Activated T-cell treated with anti-CD3 and anti-CD28 coated beads, Interleukin-2, amount 50 U/mL, for 48 hours (primary cell): ENCODE results near the gene SLCO2B1.

Experiments
- DNase-seq, 2 experiments: peaks; one replicate each; pipeline ENCODE4 v3.0.0-alpha.2; 2020

The SLCO2B1 gene

DNA sequence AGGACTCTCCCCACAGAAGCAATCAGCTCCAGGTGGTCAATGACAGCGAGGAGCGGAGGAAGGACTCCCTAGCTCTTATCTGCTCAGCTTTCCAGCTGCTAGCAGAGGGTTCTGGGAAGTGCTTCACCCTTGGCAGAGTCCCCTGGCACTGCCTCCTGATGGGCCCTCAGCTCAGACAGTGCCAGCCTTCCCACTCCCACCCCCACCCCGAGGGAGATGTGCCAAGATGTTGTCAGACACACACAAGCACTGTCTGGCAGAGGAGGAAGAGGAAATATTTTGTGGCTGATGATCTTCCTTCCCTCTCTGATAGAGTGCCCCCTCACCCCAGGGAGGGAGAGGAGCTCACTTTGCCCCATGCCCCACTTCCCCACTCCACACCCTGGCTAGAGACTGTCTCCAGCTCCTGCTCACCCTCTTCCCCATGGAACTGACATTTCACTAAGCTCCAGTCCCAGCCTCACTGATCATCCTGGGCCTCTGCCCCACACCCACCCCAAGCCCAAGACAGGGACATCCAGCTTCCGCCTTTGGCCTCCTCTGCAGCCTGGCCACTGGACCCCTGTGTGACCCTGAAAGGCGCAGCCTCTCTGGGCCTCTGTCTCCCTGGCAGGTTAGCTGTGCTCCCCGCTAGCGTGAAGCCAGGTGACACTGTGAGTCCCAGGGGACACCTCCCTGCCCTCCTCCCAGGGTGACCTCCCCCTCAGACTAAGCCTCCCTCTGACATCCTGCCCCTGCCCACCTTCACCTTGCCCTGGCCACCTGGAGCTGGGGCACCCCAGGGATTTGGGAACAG lies 44.5 kb downstream of the SLCO2B1 start:
- DNase-seq, result no peak

DNA sequence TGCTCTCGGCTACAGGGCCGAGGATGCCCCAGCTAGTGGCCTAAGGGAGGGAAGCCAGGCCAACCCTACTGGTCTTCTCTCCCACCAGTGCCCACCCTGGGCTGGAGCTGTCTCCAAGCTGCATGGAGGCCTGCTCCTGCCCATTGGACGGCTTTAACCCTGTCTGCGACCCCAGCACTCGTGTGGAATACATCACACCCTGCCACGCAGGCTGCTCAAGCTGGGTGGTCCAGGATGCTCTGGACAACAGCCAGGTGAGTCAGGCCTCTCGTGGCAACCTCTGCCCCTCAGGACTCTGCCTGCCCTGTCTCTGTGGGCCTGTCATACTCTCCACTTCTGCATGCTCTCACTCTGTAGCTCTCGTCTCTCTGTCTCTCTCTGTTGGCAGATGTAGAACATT lies 45.5 kb downstream of the SLCO2B1 start:
- no peak for DNase-seq

- DNase-seq, result no peak
Observed at GRCh38 chr11:75197512-75198277, 46.8 kb downstream of the SLCO2B1 start.

GRCh38 chr11:75198278-75198973 lies 47.5 kb downstream of the SLCO2B1 start:
- DNase-seq, result no peak

GRCh38 chr11:75199412-75199955 lies 48.6 kb downstream of the SLCO2B1 start:
- DNase-seq, result no peak

GRCh38 chr11:75200051-75200450 lies 49.1 kb downstream of the SLCO2B1 start:
- DNase-seq, result no peak

- no peak for DNase-seq
Observed at GRCh38 chr11:75200531-75200930, 49.6 kb downstream of the SLCO2B1 start.

- no peak for DNase-seq
Observed at GRCh38 chr11:75201771-75202170, 50.9 kb downstream of the SLCO2B1 start.

DNA sequence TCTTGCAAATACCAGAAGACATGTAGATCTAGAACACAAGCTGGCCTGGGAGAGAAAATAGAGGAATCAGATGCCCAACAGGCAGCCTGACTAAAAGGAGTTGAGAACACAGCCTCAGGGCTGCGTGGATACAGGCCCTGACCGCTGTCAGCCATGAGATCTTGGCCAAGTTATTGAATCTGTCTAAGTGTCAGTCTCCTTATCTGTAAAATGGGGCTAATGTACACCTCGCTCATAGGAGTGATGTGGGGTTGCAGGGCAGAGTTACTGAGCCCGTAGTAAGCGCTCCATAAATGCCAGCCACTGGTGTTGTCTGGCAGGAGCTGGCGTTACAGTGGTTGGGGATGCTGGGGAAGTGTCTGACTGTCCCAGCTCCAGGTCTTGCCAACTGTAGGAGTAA lies 51.3 kb downstream of the SLCO2B1 start:
- DNase-seq, result no peak

DNA sequence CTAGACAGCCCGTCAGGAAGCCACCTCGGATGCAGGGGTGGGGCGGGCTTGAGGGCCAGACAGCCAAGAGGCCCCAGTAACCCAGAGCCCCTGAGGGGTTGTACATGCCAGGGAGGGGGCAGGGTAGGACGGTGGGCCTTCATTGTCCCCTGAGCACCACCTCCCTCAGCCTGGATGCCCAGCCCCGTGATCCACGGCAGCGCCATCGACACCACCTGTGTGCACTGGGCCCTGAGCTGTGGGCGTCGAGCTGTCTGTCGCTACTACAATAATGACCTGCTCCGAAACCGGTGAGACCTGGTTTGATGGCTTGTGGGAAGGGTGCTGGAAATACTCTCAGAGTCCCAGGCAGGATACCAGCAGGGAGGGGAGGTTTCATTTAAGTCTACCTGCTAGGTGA lies 52.2 kb downstream of the SLCO2B1 start:
- DNase-seq, result no peak

- no peak for DNase-seq
Observed at GRCh38 chr11:75203641-75204011, 52.7 kb downstream of the SLCO2B1 start.

- DNase-seq, result no peak
Observed at GRCh38 chr11:75204012-75204674, 53.2 kb downstream of the SLCO2B1 start.

DNA sequence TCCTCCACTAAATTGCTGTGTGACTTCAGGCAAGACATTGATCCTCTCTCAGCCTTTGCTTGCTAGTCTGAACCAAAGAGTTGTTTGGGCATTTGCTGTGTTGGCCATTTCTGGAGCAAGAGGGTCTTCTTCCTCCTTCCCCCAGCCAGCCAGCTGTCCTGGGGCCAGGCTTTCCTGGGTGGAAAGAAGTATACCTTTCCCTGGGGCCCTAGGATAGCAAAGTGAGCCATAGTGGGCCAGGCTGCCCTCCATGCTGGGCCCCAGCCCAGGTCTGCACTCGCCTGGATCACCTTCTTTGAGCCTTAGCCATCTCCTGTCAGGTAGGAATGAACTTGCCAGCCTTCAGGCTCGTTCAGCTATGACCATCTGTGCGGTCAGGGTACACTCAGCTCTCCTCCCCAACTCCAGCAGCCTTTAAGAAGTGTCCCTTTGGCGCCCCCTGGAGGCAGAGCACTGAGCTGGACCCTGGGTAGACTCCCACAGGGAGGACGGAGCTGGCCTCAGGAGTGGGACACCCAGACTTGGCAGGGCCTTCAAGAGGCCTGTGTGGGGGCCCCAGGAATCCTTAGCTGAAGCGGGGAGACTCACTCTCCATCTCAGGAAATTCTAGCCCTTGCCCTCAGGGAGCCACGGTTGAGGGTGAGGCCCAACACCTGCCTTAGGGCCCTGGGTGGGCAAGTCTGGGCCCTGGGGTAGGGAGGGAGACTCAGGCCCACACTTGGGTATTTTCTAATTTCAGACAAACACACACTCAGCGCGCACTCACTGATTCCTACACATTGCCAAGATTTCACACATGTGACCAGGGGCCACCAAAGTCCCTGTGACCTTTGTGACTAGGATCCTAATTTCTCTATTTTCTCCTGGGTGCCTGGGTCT lies 54.0 kb downstream of the SLCO2B1 start:
- peak; percentile 90 to 91 for DNase-seq

DNA sequence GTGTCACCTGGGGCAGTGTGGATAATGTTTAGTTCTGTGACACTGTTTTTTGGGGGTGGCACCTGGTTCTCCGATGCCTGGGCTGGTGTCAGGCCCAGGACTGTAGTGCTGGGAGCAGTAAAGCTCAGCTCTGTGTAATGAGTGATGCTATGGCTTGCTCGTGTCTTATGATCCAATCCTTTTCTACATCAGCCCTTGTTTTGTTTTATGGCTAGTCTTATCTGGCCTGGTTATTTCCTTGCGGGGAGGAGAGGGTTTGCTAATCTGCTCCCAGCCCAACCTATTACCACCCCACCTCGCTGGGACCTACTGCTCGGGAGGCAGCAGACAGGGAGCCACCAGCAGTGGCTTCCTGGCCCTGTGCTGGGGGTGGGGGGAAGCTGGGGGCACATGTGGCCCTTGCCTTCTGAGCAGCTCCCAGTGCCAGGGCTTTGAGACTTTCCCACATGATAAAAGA lies 54.7 kb downstream of the SLCO2B1 start:
- DNase-seq, result no peak

DNA sequence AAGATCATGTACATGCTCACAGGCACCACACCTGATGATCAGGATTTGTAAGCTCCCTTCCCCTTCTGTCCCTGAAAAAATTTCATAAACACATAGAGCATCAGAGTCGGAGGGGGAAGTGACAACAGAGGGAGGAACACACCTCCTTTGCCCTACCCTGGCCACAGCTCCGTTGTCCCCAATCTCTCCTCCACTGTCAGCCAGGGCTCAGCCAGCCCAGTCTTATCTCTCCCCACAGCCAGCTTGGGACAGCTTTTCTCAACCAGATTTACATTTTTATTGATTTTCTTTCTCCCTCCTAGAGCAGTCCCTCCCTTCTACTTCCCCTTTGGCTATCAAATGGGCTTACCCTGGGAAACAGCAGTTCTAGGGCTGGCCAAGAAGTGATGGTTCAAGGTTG lies 57.5 kb downstream of the SLCO2B1 start:
- no peak for DNase-seq

- DNase-seq, result no peak
Observed at GRCh38 chr11:75212411-75212810, 61.5 kb downstream of the SLCO2B1 start.

- peak; percentile 79 to 83 for DNase-seq
Observed at GRCh38 chr11:75214411-75214821, 63.5 kb downstream of the SLCO2B1 start.

DNA sequence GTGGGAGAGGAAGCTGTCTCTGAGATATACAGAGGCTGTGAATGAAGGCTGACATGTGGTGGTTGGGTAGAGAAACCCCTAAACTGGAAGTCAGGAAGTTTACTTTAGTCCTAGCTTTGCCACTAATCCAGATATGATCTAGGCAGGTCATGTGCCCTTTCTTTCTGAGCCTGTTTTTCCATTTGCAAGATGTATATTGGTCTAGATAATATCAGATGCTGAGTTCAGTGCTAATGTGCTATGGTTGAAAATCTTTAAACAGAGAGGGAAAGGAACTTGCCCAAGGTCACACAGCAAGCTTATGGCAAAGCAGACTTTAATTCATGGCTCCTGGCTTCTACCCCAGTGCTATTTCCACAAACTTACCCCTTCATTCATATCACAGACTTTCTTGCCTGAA lies 63.9 kb downstream of the SLCO2B1 start:
- no peak for DNase-seq

DNA sequence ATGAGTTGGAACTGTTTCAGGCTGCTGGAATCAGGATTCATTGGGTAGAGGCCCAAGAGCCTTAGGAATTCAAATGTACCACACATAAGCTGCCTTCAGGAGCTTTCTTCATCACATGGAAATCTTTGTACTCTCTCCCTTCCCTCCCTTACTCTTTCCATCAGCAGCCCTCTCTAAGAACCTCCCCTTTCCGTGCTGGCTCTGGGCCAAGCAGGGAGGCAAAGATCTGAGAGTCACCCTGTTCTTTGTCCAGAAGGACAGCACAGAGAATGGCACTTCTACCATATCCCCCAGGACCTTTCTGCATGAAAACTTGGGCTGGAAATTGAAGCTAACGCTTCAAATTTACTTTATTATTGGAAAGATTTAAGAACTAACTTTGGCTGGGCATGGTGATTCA lies 69.0 kb downstream of the SLCO2B1 start:
- DNase-seq, result no peak

DNA sequence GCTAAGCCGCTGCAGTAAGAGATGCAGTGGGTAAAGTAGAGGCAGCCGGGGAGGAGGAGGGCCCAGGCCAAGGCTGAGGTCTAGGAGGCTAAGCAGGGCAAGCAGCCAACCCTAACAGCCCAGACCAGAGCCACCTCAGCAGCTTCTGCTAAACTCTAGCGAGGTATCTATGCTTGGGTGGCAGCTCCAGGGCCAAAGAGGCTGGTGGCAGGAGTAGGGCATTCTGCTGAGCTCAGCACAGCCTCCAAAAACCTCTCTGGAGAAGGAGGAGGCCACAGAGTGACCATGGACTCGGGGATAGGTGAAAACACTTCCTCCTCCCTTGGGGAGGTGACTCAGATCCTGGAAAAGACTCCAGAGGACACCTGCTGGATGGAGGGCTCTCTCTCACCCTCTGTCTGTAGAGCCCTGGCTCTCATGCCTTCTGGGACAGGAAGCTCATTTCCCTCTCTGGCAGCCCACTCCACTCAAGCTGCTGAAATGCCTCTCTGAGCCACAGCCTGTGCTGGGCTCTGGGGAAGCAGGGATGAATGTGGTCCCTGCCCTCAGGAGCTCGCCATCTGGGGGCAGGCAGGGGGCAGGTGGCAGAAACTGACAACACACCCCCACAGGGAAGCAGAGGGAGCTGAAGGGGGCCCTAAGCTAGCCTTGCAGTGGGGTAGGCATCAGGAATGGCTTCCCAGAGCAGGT lies 73.2 kb downstream of the SLCO2B1 start:
- DNase-seq, result no peak

DNA sequence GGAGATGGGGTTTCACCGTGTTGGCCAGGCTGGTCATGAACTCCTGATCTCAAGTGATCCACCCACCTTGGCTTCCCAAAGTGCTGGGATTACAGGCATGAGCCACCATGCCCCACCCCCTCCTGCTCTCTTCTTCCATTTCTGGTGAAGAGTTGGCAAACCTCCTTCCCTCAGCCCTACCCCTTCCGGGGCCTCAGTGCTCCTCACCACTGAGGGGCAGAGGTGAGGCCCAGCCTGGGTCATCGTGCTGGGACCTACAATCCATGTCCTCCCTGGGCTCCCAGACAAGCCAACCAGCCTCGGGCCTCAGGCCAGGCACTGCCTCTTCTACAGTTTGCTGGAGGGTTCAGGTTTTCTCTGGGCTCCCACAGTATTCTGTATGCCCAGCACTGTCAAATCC lies 74.9 kb downstream of the SLCO2B1 start:
- DNase-seq, result no peak
